Regular cardiac myocyte (primary cell): ENCODE data around the gene AKAP9. TPM values are rescaled to one million over a fixed set of nuclear protein-coding genes. Genes with fewer than 3 reads are reported as not detected.

ENCODE experiments used
- total RNA-seq: library from RNA; depleted of rRNA; stranded (reverse); fragments of >200 nt; gene quantifications from 2 replicates; pipeline ENCODE4 v1.2.3, GENCODE V29; 2014

AKAP9 gene
- 41.4 and 66.0 TPM in 2 replicates for total RNA-seq

DNA sequence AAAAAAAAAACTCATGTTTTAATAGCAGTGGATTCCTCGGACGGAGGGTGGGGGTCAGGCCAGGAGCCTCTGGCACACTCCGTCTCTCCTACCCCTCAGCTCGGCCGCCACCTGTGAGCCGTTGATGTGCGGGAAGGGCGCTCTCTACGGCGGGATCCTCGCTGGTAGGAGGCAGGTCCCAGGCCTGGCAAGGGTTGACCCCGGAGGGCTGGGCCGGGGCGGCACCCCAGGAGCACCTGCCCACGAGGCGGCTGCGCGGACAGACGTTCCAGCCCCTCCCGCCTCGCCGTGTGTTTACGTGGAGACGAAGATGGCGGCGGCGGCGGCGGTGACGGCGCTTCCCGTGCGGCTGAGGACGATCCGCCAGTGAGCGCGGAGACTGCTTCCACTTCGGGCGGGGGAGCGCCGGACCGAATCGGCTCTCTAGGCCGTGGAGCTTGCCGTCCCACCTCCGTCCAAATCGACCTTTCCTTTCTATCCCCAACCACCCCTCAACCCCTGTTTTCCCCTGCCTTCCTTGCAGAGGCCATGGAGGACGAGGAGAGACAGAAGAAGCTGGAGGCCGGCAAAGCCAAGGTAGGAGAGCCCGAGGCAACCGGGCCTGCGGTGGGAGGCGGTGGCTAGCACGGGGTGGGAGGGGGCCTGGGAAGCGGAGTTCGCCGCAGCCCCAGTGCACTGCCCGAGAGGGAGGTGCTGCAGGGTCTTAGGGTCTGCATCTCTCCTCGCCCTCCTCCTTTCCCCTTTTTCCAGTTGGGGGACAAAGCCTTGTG is at the start of gene AKAP9:
AKAP9 (plus strand) TSS at position 291 of the 770 bp plus-strand sequence; CDS start at position 529, 238 bp downstream.

DNA sequence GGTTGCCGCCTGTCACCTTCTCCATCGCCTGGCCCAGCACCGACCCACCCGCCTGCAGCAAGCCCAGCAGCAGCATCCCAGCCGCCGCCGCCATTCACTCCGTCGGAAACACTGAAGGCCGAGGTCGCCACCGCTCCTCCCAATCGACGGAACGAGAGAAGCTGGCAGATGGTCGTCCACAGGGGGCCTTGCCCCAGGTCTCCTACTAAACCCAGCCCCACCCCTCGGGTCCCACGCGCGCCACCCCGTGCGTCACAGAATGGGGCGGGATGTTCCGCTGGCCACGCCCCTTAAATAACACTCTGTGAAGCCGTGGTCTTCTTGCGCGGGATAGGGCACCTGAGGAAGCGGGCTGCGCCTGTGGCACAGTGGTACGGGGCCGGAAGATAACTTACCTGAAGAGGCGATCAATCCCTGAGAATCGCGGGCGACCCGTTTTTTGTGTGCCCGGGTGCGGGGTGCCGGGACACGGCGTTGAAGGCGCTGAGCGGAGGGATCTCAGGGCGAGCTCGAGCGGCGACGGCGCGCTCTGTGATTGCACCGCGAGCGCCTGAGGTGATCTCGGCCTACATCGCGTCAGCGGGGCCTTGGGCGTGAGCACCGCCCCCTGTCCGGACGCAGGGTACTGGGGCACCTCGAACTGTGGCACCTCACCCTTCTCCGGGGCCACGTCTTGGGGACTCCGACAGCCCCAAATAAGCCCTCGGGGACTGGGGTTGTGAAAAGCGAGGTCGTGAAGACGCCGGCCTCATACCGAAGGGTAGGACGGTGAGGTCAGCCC is 193.8 kb downstream of the AKAP9 start, which contains the start of gene CYP51A1:
CYP51A1 (minus strand) TSS at position 207 of the 781 bp plus-strand sequence; CDS start at position 94, 113 bp downstream.

Other genes starting within 250 kb of the AKAP9 start
- 8.5 and 13.0 TPM in 2 replicates for gene MTERF1, start 60.2 kb upstream of the AKAP9 start, total RNA-seq
- 150 and 227 TPM in 2 replicates for gene CYP51A1, start 193.6 kb downstream of the AKAP9 start, total RNA-seq
- under 0.01 TPM in 2 replicates for gene LRRD1, start 238.3 kb downstream of the AKAP9 start, total RNA-seq